Renal cortical epithelial cell (primary cell): Measurements from ENCODE around the gene ZBED6. TPM values are rescaled to one million over a fixed set of nuclear protein-coding genes. Genes with fewer than 3 reads are reported as not detected.

Source experiments
- DNase-seq: peaks from one replicate; pipeline ENCODE4 v3.0.0-alpha.2; 2011; ENCODE audit warnings: low read depth
- total RNA-seq: library from RNA; depleted of rRNA; stranded (reverse); fragments of >200 nt; gene quantifications from 2 replicates; pipeline ENCODE4 v1.2.3, GENCODE V29; 2014

Gene ZBED6
- total RNA-seq, 1 donor from 2014 or later, result 4.3 TPM

- peak; percentile 51 for DNase-seq
These were observed 43.7 kb downstream of the ZBED6 start for GRCh38 chr1:203839081-203839480.

GRCh38 chr1:203840208-203840808 is 44.9 kb downstream of the ZBED6 start:
- no peak for DNase-seq

- DNase-seq, result no peak
These were observed 47.1 kb downstream of the ZBED6 start for GRCh38 chr1:203842559-203842876.

- DNase-seq, result no peak
These were observed 48.0 kb downstream of the ZBED6 start for GRCh38 chr1:203843435-203843834.

Other genes starting within 250 kb of the ZBED6 start
- 59.4 and 131 TPM in 2 replicates for gene ATP2B4, start 168.8 kb upstream of the ZBED6 start, total RNA-seq
- 0.15 and 0.69 TPM in 2 replicates for gene LAX1, start 30.4 kb upstream of the ZBED6 start, total RNA-seq
- 71.2 and 137 TPM in 2 replicates for gene ZC3H11A, start within 50 bp of the ZBED6 start, total RNA-seq
- 68.8 and 71.7 TPM in 2 replicates for gene SNRPE, start 66.0 kb downstream of the ZBED6 start, total RNA-seq